Gastroesophageal sphincter (tissue), 3 donors: ENCODE data around the gene HIF1A.

ENCODE experiments used
- CTCF ChIP-seq, 4 experiments: fragments of 200-600 bp in 2 of 4; fragments of 450-650 bp in 2 of 4; sonication (generic) in 1 of 4; IDR thresholded peaks; one replicate each; pipeline ENCODE4 v1.5.1; 2017 to 2019; ENCODE audit warnings: antibody characterized with exemption in 4 of 4, mild to moderate bottlenecking in 2 of 4, moderate library complexity in 2 of 4
- EP300 ChIP-seq: sonication (generic); formaldehyde crosslinking; IDR thresholded peaks from one replicate; pipeline ENCODE4 v1.6.1; 2017; ENCODE audit warnings: antibody characterized with exemption, mild to moderate bottlenecking
- POLR2A ChIP-seq, 2 donors: fragments of 450-650 bp; IDR thresholded peaks; one replicate each; pipeline ENCODE4 v1.6.1; 2017; ENCODE audit warnings: antibody characterized with exemption in 2 of 2, mild to moderate bottlenecking in 2 of 2, moderate library complexity in 1 of 2

GRCh38 chr14:61646366-61647116 lies 48.8 kb upstream of the HIF1A start:
- TF ChIP-seq CTCF (IDR thresholded peaks at IDR 0.05) (no peak), EP300 (no peak), POLR2A (IDR thresholded peaks at IDR 0.05) (no peak)
